ENCODE data around the gene TEKTIP1.
"Not testable (repeated sequence)": the region's sequence is repeated elsewhere in the genome, so short reads cannot be mapped to it uniquely, and the experiment has no call there.

GRCh38 chr19:3581792-3582191, 42.8 kb downstream of the TEKTIP1 start:
- not testable (repeated sequence) for TF ChIP-seq CTCF, POLR2A (IDR thresholded peaks at IDR 0.05)

All from uterus (tissue), 2 donors.